Stomach (tissue), 4 donors: ENCODE measurements around the gene MIR17HG.

Source experiments
- EP300 ChIP-seq: sonication (generic); formaldehyde crosslinking; IDR thresholded peaks from one replicate; pipeline ENCODE4 v1.6.1; 2017; ENCODE audit warnings: antibody characterized with exemption
- POLR2A ChIP-seq, 4 donors: fragments of 450-650 bp; IDR thresholded peaks; one replicate each; pipeline ENCODE4 v1.6.1; 2016; ENCODE audit warnings: antibody characterized with exemption in 4 of 4, control low read depth in 2 of 4, mild to moderate bottlenecking in 1 of 4, moderate library complexity in 1 of 4

GRCh38 chr13:91308299-91308698 lies 39.2 kb upstream of the MIR17HG start:
- TF ChIP-seq EP300: no peak
- TF ChIP-seq POLR2A (IDR thresholded peaks at IDR 0.05): no peak
